Progenitor cell of endocrine pancreas (in vitro differentiated cells): ENCODE results near the gene TRIM72. TPM values are rescaled to one million over a fixed set of nuclear protein-coding genes. Genes with fewer than 3 reads are reported as not detected.
A peak's percentile ranks its signal among the peaks of the same experiment; 100 is the strongest.

Experiments
- DNase-seq: peaks from one replicate; pipeline ENCODE4 v3.0.0; 2021; ENCODE audit warnings: low spot score; ENCODE audit not compliant: unreplicated experiment
- H3K27ac Mint-ChIP-seq: 2 replicates; pipeline ENCODE4 v1.8.0; 2021; ENCODE audit warnings: mild to moderate bottlenecking, moderate library complexity, mixed read lengths
- H3K27me3 Mint-ChIP-seq: 2 replicates; pipeline ENCODE4 v1.8.0; 2021; ENCODE audit warnings: mixed read lengths
- H3K36me3 Mint-ChIP-seq: 2 replicates; pipeline ENCODE4 v1.8.0; 2022; ENCODE audit warnings: mixed read lengths; ENCODE audit not compliant: insufficient read depth
- H3K4me1 Mint-ChIP-seq: 2 replicates; pipeline ENCODE4 v1.8.0; 2021; ENCODE audit warnings: low read depth, mixed read lengths
- H3K4me3 Mint-ChIP-seq: 2 replicates; pipeline ENCODE4 v1.8.0; 2021; ENCODE audit warnings: low read depth, mild to moderate bottlenecking, moderate library complexity, mixed read lengths
- H3K9me3 Mint-ChIP-seq: 2 replicates; pipeline ENCODE4 v1.8.0; 2021; ENCODE audit warnings: low read depth, mixed read lengths
- CTCF ChIP-seq: fragments of 200-600 bp; sonication (generic); IDR thresholded peaks from one replicate; pipeline ENCODE4 v1.5.0; 2021; ENCODE audit warnings: antibody characterized with exemption, mild to moderate bottlenecking; ENCODE audit not compliant: unreplicated experiment
- total RNA-seq: library from RNA; stranded (reverse); gene quantifications from 2 replicates; pipeline ENCODE4 v1.2.1, GENCODE V29; 2021

Gene TRIM72
- total RNA-seq, 1 donor from 2014 or later: 0.14 TPM

DNA sequence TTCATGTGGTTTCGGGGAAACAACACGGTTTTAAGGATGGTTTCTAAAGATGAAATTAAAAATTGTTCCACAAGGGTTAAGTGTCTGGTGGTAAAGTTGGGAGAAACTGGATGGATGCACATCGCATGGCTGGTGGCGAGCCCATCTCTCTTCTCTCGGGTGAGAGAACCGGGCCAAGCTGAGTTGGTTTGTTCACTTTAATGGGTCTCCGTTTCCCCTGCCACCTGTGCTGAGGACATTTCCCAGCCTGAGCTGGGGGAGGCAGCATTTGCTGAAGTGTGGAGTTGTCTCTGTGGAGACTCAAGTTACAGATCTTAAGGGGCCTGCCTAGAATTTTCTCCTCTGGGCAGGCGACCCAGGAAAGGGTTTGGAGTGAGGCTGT lies 26.1 kb upstream of the TRIM72 start:
- H3K27me3 Mint-ChIP-seq: no peaks in the 10 kb centered on the region
- TF ChIP-seq CTCF: no peak
- peak overlapping the region; percentile 81 for H3K27ac Mint-ChIP-seq
- H3K4me1 Mint-ChIP-seq: peaks cover 5% of the 10 kb centered on the region
- no peak for DNase-seq
- no peak overlapping the region for H3K4me3 Mint-ChIP-seq
- no peaks in the 10 kb centered on the region for H3K9me3 Mint-ChIP-seq
- H3K36me3 Mint-ChIP-seq: peaks cover 73% of the 10 kb centered on the region

DNA sequence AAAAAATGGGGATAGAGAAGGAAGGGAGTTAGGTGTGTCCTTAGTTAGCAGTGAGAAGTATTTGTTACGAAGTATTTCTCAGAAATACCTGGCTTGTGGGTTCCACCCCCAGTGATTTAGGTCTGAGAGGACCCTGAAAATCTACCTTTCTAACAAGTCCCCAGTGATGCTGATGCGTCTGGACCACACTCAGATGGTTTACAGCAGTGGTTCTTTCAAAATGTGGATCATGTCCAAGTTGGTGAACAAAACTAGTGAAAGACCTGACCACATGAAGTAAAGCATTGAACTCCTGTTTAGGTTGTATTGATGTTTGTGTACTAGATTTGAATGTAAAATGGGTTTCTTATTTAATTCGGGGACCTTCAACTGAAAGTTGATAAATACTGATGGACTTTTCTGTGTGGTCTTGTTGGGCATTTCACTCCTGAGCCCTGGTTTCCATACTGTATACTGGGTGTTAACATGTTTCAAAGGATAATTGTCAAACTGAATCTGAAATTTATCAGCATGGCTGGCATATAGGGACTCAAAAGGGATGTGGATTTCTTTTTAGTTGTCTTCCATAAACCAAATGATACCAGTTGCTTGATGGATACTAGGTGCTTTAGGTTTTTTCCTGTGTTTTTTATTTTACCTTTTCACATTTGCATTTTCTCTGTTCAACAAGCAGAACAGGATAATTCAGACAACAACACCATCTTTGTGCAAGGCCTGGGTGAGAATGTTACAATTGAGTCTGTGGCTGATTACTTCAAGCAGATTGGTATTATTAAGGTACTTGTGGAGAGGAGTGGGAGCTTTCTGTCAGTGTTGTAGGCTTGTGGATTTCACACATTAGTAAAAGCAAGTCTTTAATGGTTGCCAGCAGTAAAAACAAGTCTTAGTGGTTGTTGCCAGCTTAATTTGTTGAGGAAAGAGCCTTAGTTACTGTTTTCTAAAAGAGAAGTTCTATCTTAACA lies 25.2 kb upstream of the TRIM72 start:
- Mint-ChIP-seq H3K4me3 (no peak overlapping the region), H3K27ac (peak overlapping the region; percentile 81), H3K4me1 (no peaks in the 10 kb centered on the region), H3K9me3 (no peaks in the 10 kb centered on the region), H3K36me3 (peaks cover 72% of the 10 kb centered on the region), H3K27me3 (no peaks in the 10 kb centered on the region)
- no peak for DNase-seq
- TF ChIP-seq CTCF: no peak

DNA sequence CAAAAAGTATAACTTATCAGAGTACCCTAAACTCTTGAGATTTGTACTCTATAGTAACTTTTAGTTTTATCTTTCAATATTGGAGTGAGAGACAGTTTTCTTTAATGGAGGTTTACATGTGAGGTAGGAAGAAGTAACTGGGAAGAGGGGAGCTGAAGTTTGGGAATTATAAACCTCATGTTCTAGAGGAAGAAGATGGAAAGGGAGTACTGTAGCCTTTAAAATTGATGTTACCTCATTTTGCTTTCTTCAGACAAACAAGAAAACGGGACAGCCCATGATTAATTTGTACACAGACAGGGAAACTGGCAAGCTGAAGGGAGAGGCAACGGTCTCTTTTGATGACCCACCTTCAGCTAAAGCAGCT lies 24.5 kb upstream of the TRIM72 start:
- Mint-ChIP-seq H3K4me3 (no peak overlapping the region), H3K4me1 (no peaks in the 10 kb centered on the region), H3K36me3 (peaks cover 70% of the 10 kb centered on the region), H3K9me3 (no peaks in the 10 kb centered on the region), H3K27ac (peak overlapping the region; percentile 0), H3K27me3 (no peaks in the 10 kb centered on the region)
- no peak for TF ChIP-seq CTCF
- DNase-seq: no peak

DNA sequence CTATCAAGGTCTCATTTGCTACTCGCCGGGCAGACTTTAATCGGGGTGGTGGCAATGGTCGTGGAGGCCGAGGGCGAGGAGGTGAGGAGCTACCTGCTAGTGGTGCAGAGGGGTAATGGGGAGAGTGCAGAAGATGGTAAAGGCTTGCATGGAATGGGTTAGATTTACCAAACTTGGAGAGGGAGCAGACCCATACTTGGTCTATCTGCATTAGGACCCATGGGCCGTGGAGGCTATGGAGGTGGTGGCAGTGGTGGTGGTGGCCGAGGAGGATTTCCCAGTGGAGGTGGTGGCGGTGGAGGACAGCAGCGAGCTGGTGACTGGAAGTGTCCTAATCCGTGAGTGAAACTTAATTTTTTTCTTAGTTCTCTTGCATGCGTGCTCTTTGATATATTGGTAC lies 23.9 kb upstream of the TRIM72 start:
- no peaks in the 10 kb centered on the region for H3K4me1 Mint-ChIP-seq
- no peak overlapping the region for H3K4me3 Mint-ChIP-seq
- H3K27ac Mint-ChIP-seq: peak overlapping the region; percentile 76
- peaks cover 71% of the 10 kb centered on the region for H3K36me3 Mint-ChIP-seq
- DNase-seq: no peak
- no peaks in the 10 kb centered on the region for H3K27me3 Mint-ChIP-seq
- no peaks in the 10 kb centered on the region for H3K9me3 Mint-ChIP-seq
- no peak for TF ChIP-seq CTCF

DNA sequence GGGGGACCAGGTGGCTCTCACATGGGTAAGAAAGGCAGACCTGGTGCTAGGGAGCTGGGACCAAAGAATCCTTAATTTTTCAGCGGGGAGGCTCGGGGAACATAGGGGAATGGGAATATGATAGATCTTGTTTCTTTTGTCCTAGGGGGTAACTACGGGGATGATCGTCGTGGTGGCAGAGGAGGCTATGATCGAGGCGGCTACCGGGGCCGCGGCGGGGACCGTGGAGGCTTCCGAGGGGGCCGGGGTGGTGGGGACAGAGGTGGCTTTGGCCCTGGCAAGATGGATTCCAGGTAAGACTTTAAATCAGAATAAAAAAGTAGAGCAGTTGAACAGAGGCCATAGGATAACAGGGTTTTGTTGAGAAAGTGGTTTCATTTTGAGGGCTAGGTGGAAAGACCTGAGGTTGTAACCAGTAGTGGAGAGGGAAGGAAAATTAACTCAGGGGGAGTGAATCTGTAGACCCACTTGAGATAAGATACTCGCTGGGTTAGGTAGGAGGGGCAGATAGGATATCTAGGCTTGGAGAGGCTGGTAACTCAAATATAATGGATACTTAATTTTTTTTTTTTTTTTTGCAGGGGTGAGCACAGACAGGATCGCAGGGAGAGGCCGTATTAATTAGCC lies 23.0 kb upstream of the TRIM72 start:
- Mint-ChIP-seq H3K36me3 (peaks cover 68% of the 10 kb centered on the region), H3K9me3 (no peaks in the 10 kb centered on the region), H3K4me3 (no peak overlapping the region), H3K27ac (peak overlapping the region; percentile 62), H3K27me3 (no peaks in the 10 kb centered on the region), H3K4me1 (no peaks in the 10 kb centered on the region)
- no peak for DNase-seq
- TF ChIP-seq CTCF: no peak
